Spleen (tissue), 7 donors: ENCODE results near the gene STKLD1.

Experiments
- POLR2AphosphoS5 ChIP-seq, 3 donors: sonication (generic); formaldehyde crosslinking; IDR thresholded peaks; one replicate each; pipeline ENCODE4 v1.5.1; 2017; ENCODE audit warnings: antibody characterized with exemption in 3 of 3
- TF ChIP-seq, protein P1 (sequence below), 11 experiments: fragments of 200-600 bp in 7 of 11; fragments of 450-650 bp in 4 of 11; sonication (generic) in 4 of 11; IDR thresholded peaks in 8 of 11; conservative IDR thresholded peaks in 3 of 11; 1 replicate in 7 of 11; 2 replicates in 4 of 11; pipeline versions ENCODE4 v1.4.0 to v1.8.0; 2016 to 2021; ENCODE audit warnings: antibody characterized with exemption in 11 of 11, inconsistent platforms in 4 of 11, mild to moderate bottlenecking in 1 of 11
- donor health status: DM: no; HTN: no; CAD: no; lungs with moderate emphysema.
- donor health status: DM: no; HTN: no; CAD: no.
- donor health status: DM: no; HTN: no; CAD: no.

DNA sequence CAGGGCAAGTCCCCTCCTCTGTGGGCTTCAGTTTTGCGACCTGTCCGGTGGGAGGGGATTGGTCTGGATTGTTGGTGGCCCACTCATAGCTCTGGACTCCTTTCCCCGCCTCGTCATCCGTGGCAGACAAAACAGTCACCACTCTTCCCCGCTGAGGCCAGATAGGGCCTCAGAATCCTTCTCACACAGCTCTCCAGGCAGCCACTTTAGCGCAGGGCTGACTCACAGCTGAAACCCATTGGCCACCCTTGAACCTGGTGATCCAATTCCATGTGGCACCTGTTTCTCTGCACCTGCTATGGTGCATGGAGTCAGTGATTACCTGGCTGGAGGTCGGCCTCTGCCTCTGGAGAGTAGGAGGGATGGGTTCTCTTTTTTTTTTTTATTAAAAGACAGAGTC, 67.8 kb downstream of the STKLD1 start:
- TF ChIP-seq, protein P1, sequence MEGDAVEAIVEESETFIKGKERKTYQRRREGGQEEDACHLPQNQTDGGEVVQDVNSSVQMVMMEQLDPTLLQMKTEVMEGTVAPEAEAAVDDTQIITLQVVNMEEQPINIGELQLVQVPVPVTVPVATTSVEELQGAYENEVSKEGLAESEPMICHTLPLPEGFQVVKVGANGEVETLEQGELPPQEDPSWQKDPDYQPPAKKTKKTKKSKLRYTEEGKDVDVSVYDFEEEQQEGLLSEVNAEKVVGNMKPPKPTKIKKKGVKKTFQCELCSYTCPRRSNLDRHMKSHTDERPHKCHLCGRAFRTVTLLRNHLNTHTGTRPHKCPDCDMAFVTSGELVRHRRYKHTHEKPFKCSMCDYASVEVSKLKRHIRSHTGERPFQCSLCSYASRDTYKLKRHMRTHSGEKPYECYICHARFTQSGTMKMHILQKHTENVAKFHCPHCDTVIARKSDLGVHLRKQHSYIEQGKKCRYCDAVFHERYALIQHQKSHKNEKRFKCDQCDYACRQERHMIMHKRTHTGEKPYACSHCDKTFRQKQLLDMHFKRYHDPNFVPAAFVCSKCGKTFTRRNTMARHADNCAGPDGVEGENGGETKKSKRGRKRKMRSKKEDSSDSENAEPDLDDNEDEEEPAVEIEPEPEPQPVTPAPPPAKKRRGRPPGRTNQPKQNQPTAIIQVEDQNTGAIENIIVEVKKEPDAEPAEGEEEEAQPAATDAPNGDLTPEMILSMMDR (IDR thresholded peaks at IDR 0.05 in 8 of 11, conservative IDR thresholded peaks at IDR 0.05 in 3 of 11): no peak
- no peak for TF ChIP-seq POLR2AphosphoS5 (IDR thresholded peaks at IDR 0.05)
